GM21367 (cell line): ENCODE data around the gene CIAO2B.
"Not testable (repeated sequence)": the region's sequence is repeated elsewhere in the genome, so short reads cannot be mapped to it uniquely, and the experiment has no call there.

ENCODE experiments used
- ATAC-seq: cut with Tn5 transposase; IDR thresholded peaks from one replicate; pipeline ENCODE4 v1.9.1; 2021; ENCODE audit not compliant: unreplicated experiment

CIAO2B gene

DNA sequence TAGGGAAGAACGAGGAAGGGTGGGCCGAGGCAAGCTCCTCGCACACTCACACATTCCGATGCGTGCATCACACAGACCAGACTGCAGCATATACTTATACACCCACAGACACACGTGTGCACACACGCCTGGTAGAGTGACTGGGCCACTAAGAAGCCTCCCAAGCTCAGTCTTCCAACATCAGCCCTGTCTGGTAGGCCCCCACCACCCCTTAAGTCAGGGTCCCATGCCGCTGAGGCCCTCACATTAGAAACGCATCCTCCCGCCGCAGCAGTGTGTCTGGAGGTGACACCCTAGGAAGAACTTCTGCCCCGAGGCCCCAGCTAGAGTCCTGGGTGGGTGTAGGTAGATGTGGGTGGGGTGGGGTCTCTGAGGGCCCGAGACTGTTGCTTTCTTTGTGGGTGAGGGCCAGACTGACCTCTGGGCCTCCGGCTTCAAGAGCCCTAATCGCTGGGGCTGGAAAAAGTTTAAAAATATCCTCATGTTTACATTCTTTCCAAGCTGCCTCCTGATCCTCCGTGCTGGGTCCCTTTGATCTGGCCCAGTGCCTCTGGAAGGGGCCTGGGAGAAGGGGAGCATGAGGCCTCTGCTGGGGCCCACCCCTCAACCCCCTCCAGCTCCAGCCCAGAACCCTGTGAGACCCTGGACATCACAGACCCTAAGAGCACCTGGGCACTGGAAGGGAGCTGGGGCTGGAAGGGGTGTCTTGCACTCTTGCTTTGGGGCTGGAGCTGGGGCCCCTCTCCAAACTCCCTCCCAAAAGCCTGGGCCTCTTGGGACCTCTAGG, 29.2 kb downstream of the CIAO2B start:
- no peak for ATAC-seq

DNA sequence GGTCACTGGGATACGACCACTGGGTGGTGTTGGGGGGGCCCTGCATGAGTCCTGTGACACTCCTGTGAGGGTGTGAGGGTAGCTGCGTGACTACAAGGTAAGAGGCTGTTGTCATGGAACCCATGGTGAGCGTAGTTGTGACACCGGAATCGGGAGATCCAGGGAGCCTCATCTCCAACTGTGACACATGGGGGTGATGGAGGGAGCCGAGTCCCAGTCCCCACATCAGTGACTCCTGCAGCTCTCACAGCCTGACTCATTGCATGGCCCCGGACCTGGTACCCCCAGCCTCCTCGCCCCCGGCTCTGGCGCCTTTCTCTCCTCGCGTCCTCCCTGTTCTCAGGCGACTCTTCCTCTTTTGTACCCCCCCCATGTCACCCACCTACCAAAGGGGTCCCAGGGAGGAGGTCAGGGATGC, 29.8 kb downstream of the CIAO2B start:
- no peak for ATAC-seq

DNA sequence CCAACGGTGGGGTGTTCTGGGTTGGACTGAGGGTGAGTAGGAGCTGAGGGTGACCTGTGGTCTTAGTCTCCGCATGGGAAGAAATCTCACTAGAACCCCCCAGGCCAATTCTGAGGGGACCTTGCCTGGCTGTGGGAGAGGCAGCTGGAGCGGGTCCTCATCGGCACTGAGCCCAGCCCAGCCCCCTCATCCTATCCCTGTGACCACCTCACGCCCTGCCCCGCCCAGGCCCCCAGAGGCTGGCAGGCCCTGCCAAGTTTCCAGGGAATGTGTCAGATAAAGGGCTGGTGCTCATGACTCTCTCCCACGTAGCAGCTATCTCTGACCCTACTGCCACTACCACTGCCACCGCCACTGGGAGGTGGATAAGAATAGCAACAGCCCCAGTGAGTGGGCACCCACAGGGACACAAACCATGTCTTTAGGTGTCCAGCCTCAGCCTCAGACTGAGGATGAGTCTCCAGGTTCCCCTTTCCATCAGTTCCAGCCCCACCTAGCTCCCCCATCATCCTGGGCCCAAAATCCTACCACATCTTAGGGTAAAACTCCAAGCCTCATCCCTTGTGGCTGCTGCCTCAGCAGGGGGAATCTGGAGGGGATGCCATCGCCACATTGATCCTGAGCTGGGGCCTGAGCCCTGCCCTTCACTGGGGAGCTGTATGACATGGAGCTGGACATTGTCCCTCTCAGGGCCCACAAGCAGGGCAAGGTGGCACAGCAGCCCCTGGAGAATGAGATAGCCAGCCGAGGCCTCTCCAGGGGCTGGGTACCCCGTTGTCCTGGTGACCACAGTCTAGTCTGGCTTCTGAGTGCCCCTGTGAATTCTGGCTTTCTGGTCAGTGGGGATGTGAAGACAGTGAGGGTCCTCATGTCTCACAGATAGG, 30.4 kb downstream of the CIAO2B start:
- no peak for ATAC-seq

DNA sequence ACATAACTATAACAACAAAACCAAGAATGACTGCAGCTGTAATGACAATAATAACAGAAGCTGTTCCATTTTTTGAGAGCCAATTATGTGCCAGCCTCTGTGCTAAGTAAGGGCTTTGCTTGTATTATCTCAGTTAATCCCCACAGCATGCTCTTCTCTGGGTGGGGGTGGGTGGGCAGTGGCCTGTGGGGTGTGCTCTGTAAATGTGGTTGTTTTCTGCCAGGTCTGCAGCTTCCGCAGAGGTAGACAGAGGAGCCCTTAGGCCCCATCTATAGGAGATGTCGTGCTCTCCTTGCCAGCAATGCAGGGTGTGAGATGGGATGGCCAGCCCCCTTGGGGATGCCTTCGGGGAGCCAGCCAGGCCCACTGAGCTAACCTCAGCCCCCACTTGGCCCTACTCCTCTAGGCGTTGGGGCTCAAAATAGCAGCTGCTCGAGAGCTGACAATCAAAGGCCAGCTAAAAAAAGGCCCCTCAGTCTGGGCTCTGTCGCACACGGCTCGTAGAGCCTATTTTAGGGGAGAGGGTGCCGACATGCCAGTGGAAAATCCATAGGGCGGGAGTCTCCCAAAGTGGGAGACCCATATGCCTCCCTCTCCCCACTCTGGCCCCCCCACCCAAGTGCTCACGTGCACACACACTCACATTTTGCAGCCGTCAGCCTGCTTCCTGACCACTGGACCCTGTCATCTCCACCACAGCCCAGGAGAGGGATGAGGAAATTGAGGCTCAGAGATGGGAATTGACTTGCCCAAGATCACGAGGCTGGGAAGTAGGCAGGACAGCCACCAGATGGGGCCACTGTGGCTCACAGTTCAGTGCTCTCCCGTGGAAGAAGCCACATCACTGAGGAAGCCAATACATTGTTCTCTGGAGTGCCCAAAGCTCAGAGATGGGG, 31.3 kb downstream of the CIAO2B start:
- no peak for ATAC-seq

DNA sequence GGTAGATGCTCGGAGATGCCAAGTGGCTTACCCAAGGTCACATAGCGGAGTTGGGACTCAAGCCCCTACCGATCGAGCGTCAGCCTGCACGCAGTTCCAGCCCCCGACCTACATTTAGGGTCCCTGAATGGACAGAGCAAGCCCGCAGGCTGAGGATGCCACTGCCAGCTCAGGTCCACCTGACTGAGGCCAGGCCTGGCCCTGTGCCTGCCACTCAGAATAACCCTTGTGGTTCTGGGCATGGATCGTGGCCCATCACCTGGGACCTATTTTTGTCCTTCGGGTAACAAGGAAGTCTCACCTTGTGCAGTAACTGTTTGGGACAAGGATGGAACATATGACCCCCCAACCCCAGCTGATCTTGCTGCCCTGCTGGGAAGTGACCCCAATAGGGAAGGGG, 32.6 kb downstream of the CIAO2B start:
- no peak for ATAC-seq

DNA sequence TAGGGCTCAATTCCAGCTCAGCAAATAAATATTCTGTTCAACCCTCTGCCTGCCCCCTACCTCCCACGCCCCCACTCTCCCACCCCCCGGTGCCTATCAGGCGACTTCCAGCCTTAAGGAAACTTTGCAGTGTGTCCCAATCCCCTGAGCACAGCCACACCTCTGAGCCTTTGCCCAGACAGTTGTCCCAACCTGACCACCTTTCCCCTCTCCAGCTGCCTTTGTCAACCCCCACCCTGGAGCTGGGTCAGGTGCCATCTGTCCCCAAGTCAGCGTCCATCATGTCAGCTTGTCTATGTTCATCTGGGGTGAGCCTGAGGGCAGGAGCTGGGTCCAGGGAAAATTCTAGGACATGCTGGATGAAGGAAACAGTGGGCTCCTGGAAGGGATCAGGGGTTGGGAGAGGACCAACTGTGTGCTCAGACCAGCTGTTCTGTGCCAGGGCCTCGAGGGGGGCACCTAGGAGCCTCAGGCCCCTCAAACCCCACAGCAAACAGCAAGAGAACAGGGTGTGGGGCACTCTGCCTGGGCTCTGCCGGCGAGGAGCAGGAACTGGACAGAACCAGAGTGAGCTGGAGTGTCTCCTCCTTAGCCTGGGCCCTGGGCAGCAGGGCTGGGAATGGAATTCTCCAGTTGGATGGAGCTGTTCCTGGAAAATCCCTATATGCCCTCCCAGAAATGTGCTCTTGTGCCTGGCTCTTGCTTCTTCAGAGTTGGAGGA, 33.3 kb downstream of the CIAO2B start:
- ATAC-seq = no peak

DNA sequence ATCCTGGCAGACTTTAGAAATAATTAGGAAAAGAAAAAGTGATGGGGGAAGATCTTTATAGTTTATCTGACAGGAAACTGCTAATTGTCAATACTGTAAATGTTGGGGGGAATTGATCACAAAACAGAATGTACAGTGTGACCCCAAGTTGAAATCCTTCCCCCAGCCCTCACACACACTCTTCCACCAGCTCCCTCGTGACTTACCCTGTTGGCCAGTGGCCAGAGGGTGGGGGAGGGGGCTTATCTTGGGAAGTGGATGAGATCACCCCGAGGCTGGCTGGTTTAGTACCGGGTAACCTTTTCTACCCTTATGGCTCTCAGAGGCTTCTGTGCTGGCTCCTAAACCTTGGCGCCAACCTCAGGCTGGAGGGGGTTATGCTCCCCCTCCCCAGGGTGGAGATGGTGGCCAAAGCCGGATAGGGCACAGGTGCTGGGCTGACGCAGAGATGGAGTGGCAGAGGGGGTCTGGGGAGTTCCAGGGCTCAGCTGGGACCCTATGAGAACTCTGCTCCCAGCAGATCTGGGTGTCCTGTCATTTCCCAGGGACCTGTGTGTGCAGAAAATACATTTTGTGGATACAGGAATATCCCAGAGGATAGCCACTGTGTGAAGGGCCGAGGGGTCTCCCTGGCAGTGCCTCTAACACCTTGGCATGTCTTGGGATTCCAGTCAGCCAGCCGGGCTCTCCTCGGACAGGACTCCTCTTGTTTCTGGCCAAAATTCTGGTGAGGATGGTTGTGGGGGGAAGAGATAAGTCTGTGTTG, 34.1 kb downstream of the CIAO2B start:
- no peak for ATAC-seq

DNA sequence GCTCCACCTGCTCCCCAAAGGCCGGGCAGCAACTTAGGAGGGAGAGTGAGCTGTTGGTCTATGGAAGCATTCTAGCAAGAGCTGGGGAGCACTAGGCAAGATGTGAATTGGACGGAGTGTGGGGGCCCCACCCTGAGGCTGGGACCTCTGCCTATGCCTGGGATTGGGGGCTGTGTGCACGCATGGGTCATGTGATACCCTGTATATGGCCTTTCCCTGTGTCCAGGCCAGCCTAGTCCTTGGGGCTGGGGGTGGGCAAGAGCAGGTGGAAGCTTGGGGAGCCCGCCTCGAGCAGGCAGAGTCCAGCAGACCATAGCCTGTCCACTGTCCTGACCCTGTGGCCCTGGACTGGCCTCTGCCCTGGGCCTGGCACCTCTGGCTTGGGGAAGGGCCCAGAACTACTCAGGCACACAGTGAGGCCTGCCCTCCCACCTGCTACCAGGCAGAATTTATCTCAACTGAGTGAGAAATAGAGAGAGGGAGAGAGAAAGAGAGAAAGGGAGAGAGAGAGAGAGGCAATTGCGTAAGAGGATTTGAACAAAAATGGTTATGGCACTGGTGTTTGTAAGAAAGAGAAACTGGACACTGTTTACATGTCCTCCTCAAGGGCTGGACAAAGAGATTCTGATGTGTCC, 34.8 kb downstream of the CIAO2B start:
- ATAC-seq = no peak

DNA sequence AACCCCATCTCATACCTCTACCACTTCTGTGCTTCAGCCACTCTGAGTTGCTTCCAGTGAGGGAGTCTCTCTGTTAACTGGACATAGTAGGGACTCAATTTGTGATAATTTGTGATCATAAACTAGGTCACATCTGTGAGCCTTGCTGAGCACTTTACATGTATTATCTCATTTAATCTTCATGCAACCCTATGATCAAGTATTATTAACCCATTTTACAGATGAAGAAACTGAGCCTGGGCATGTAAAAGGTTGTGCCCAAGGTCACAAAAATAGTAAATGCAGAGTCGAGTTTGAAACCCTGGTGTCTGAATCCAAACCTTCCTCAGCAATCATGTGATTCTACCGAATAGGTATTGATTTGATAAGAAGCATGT, 35.3 kb downstream of the CIAO2B start:
- ATAC-seq = no peak

DNA sequence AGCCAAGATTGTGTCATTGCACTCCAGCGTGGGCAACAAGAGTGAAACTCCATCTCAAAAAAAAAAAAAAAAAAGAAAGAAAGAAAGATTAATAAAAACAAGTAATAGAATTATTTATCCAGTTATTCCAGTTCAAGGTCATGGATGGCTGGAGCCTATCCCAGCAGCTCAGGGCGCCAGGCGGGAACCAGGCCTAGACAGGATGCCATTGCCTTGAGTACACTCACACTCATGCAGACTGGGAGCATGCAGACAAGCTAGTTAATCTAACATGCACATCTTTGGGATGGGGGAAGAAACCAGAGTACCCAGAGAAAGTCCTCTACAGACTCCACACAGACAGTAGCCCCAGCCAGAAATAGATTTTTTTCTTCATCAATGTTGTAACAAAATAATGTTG, 36.0 kb downstream of the CIAO2B start:
- ATAC-seq = no peak

DNA sequence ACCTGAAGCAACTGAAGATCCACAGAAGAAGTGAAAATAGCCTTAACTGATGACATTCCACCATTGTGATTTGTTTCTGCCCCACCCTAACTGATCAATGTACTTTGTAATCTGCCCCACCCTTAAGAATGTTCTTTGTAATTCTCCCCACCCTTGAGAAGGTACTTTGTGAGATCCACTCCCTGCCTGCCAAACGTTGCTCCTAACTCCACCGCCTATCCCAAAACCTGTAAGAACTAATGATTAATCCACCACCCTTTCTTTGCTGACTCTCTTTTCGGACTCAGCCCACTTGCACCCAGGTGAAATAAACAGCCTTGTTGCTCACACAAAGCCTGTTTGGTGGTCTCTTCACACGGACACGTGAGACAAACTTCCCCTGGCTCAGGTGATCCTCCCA, 37.5 kb downstream of the CIAO2B start:
- not testable (repeated sequence) for ATAC-seq

DNA sequence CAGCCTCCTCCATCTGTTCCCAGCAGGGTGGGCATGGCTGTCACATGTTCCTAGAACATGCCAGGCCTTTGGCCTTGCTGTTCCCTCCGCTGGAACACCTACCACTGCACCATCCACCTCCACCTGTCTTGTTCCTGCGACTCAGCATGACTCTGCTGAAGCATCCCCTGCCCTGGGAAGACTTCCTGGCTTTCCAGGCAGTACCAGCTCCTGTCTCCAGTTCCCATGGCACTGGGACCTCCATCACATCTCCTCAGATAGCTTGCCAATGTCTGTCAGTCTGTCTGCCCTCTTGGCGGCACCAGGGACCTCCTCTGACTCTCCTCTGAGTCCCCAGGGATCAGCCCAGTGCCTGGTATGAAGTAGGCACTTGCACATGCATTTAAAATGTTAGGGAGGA, 38.2 kb downstream of the CIAO2B start:
- ATAC-seq = no peak

DNA sequence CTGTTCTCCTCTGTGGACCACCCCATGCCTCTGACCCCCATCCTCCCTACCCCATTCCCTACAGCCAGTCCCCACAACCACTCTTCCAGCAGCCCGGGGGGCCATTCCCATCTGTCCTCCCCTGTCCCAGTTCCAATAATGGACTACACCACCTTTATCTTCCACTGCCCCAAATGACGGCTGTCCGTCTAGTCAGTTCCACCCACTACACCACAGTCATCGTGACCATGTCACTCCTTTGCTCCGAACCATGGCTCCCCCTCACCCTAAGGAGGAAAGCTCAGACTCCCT, 38.6 kb downstream of the CIAO2B start:
- no peak for ATAC-seq

DNA sequence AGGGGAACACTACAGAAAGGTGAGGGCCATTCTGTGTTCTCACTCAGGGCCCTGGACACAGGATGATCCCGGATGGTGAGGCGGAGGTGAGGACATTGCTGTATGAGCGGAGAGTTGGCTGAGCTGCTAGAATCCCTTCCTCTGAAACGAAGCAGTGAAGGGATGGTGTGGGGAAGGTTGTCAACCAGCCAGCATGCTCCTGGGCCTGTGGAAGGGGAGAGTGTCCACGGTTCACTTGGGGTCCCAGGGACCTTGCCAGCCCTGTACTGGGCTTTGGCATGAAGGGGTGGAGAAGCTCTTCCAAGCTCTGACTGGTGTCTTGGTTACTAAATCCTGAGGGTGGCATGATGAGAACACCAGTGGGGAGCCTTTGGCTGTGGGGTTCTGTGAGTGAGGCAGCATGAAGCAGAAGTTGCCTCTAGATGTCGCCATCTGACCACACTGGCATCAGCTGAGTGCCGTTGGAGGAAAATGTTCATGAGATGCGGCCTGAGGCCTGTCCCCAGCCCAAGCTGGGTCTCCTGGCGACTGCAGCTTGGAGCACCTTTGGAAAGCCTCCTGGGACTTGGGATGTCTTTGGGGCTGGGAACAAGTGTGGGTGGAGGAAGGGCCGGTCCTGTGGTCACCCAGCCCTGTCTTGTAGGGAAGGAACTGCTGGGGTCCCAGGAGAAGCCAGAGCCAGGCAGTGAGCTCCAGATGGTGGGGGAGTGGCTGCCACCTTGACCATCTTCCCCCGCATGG, 39.1 kb downstream of the CIAO2B start:
- no peak for ATAC-seq

DNA sequence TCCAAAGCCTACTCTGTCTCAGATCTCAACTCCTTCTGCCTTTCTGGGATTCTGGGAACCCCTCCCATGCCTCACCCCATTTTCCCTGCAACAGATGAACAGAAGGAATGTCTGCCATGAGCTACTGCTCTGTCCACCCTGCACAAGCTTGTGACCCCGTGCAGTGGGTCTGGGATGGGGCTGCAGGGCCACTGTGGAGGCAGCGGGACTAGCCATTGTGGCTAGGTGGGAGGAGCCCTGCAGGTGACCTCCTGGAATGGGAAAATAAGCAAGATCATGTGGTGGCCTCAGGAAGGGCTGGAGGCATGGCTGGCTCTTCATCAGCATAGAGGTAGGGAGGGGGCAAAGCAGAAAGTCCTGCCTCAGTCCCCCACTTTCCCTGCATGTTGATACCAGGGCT, 40.1 kb downstream of the CIAO2B start:
- ATAC-seq = no peak

DNA sequence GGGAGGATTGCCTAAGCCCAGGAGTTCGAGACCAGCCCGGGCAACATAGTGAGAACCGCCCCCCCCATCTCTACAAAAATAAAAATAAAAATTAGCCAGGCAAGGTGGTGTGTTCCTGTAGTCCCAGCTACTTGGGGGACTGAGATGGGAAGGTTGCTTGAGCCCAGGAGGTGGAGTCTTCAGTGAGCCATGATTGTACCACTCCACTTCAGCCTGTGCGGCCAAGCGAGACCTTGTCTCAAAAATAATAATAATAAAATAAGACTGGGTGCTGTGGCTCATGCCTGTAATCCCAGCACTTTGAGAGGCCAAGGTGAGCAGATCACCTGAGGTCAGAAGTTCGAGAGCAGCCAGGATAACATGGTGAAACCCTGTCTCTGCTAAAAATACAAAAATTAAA, 42.4 kb downstream of the CIAO2B start:
- ATAC-seq = no peak

DNA sequence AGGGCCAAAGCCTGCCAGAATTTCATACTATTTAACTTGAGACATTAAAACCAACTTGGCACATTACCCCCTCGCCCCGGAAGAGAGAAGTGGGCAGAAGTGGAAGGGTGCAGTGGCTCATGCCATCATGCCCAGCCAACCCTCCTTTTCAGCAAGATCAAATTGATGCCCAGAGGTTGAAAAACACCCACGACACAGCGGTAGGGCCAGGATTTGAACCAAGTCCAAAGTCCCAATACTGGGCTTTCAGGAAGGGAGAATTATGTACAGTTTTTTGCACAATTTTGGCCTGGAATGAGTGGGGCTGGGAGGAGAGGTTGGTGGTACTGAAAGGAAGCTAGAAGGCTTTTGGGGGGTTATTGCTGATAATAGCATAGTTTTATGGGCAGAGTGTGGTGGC, 42.8 kb downstream of the CIAO2B start:
- no peak for ATAC-seq

DNA sequence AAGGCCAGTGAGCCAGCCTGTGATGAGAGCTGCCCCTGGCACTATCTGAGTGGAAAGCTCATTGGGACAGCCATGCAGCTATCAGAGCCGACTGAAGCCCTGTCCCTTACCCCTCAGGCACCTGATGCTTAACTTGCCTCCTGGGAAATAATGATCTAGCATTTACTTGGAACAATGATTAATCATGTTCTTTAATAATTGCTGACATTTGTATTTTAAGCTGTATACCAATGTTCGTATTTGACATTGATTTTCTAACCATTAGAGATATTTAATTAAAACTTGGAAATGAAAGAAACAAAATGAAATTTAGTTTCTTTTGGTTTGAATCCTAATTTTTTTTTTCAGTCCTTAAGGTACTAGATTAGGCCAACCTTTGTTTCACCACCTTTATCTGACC, 43.4 kb downstream of the CIAO2B start:
- no peak for ATAC-seq

DNA sequence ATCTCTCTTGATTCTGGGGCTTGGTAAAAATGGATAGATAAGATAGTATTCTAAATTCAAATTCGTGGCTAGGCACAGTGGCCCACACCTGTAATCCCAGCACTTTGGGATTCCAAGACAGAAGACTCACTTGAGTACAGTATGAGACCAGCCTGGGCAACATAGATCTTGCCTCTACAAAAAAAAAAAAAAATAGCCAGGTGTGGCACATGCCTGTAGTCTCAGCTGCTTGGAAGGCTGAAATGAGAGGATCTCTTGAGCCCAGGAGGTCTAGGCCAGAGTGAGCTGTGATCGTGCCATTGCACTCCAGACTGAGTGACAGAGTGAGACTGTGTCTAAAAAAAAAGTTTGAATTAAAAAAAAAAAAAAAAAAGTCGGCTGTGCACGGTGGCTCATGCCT, 44.6 kb downstream of the CIAO2B start:
- ATAC-seq = no peak
